ENCODE measurements around the gene EDEM2.
"Not testable (repeated sequence)": the region's sequence is repeated elsewhere in the genome, so short reads cannot be mapped to it uniquely, and the experiment has no call there.

EDEM2 gene

DNA sequence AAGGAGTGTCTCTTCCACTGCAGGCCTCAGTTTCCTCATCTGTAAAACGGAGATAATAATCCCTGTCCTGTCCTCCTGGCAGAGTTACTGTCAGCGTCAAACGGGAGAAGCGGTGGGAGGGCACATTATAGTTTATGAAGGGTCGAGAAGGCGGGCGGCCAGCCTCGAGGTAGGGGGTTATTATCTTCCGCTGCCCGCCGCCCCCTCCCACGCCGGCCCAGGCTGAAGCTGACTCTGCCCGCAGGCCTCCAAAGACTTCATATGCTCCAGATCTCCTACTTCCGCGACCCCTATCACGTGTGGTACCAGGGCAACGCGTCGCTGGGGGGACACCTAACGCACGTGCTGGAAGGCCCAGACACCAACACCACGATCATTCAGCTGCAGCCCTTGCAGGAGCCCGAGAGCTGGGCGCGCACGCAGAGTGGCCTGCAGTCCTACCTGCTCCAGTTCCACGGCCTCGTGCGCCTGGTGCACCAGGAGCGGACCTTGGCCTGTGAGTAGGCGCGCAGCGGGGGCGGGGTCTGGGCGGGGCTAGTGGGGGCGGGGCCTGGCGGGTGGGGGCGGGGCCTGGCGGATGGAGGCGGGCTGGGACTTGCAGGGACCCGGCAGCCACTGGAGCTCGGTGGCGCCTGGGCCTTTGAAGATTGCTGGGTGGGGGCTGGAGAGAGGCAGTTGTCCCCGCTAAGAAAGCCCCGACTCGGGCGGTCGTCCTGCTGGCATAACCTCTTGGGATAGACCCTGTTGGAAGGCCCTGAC, 27.5 kb upstream of the EDEM2 start:
- TF ChIP-seq, protein P1, sequence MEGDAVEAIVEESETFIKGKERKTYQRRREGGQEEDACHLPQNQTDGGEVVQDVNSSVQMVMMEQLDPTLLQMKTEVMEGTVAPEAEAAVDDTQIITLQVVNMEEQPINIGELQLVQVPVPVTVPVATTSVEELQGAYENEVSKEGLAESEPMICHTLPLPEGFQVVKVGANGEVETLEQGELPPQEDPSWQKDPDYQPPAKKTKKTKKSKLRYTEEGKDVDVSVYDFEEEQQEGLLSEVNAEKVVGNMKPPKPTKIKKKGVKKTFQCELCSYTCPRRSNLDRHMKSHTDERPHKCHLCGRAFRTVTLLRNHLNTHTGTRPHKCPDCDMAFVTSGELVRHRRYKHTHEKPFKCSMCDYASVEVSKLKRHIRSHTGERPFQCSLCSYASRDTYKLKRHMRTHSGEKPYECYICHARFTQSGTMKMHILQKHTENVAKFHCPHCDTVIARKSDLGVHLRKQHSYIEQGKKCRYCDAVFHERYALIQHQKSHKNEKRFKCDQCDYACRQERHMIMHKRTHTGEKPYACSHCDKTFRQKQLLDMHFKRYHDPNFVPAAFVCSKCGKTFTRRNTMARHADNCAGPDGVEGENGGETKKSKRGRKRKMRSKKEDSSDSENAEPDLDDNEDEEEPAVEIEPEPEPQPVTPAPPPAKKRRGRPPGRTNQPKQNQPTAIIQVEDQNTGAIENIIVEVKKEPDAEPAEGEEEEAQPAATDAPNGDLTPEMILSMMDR (IDR thresholded peaks at IDR 0.05; ENCODE audit: extremely low read depth, missing control alignments), result no peak
- no peak for DNase-seq (ENCODE audit: low spot score)

DNA sequence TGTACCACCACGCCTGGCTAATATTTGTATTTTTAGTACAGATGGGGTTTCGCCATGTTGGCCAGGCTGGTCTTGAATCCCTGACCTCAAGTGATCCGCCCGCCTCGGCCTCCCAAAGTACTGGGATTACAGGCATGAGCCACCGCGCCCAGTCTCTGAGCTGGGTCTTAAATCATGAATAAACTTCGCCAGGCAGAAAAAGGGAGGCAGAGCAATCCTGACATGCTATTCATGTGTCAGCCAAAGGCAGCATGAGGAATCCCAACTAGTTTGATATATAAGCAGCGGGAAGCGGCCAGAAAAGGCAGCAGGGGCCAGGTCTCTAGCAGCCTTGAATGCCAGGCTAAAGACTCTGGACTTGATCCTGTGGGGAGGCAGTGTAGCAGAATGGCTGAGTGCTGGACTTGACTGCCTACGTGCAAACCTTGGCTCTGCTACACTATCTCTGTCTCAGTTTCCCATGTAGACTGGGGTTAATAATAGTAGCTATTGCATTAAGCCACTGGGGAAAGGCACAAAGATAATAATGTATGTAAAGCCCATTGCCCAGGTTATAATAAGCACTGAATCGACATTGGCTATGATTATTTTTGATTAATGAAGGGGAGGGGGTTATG, 26.5 kb upstream of the EDEM2 start:
- TF ChIP-seq, protein P1 (IDR thresholded peaks at IDR 0.05; ENCODE audit: extremely low read depth, missing control alignments), result no peak
- no peak for DNase-seq (ENCODE audit: low spot score)

GRCh38 chr20:35172434-35172806, 25.3 kb upstream of the EDEM2 start:
- DNase-seq (ENCODE audit: low spot score), result no peak
- TF ChIP-seq, protein P1 (IDR thresholded peaks at IDR 0.05; ENCODE audit: extremely low read depth, missing control alignments), result no peak

GRCh38 chr20:35171753-35172433, 24.8 kb upstream of the EDEM2 start, which contains the start of gene PROCR:
Gene PROCR, plus strand, starts transcription at chr20:35172072. Its CDS starts 83 bp downstream, at chr20:35172155.
- TF ChIP-seq, protein P1 (IDR thresholded peaks at IDR 0.05; ENCODE audit: extremely low read depth, missing control alignments), result no peak
- peak; percentile 66 for DNase-seq (ENCODE audit: low spot score)

- TF ChIP-seq, protein P1 (IDR thresholded peaks at IDR 0.05; ENCODE audit: extremely low read depth, missing control alignments), result no peak
- DNase-seq (ENCODE audit: low spot score), result no peak
These were observed 24.3 kb upstream of the EDEM2 start for GRCh38 chr20:35171438-35171752.

- DNase-seq (ENCODE audit: low spot score), result not testable (repeated sequence)
These were observed 21.7 kb upstream of the EDEM2 start for GRCh38 chr20:35168701-35169409.

DNA sequence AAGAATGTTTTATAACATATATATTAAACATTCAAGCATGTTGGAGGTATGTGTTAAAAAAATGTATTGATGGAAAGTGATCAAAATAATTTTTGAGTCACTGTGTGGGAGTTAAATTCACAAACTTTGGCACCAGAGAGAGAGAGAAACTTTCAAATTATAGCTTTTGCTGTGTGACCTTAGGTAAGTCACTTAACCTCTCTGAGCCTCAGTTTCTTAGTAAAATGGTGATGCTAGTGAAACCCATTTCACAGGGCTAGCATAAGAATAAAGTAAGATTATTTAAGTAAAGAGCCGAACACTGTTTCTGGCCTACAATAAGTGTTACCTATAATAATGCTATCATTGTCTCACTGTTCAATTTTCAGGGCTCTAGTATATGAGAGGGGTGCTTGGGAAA, 20.7 kb upstream of the EDEM2 start:
- TF ChIP-seq, protein P1 (IDR thresholded peaks at IDR 0.05; ENCODE audit: extremely low read depth, missing control alignments), result no peak
- no peak for DNase-seq (ENCODE audit: low spot score)

All from GM20000 (cell line).